ENCODE measurements around the gene CCDC28A.
"Not testable (repeated sequence)": the region's sequence is repeated elsewhere in the genome, so short reads cannot be mapped to it uniquely, and the experiment has no call there.

Gene CCDC28A

DNA sequence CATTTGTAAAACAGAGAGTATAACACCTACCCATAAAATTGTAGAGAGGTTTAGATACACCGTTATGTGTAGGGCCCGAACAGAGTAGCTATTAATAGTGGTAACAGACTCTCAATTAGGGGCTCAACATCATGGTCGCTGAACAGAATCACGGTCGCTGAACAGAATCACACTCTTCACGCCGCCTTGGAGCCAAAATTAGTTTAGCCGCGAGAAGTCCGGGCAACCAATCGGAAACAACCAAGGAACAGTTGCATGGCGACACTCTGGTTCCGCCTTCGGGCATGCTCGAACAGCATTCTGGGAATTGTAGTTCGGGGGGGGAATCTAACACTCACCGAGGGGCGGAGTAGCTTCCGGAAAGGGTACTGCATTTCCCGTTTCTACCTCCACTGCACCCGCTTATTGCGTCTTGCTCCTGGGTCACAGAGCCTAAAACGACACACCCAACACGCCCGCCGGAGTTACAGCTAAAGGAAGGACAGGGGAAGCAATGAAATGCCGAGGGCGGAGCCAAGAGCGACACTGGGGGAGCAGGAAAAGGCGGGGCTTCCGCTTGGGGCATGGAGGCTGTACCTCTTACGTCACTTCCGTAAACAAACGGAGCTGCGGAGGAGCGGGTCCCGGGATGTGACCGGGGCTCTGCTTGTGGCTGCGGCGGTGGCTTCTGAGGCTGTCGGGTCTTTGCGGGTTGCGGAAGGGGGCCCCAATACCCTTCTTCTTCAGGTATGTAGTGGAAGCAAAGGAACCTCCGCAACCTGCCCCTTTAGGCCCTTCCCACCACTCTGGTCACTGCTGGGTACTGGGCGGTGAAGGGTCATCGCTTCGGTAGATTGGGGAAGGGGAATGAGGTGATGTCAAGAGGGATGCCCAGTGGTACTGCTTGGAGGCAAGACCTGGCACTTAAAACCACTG, at the start of gene CCDC28A:
Gene CCDC28A, plus strand, starts transcription at position 593 of the 915 bp plus-strand sequence. CDS start 2,352 bp downstream, outside the sequence.
- peak; percentile 80 to 90 for DNase-seq (ENCODE audit: low read depth in 2 of 2)

- no peak for DNase-seq (ENCODE audit: low read depth in 2 of 2)
Measured at GRCh38 chr6:138724015-138724414, 49.6 kb upstream of the CCDC28A start.

GRCh38 chr6:138726066-138726756, 47.4 kb upstream of the CCDC28A start:
- no peak for DNase-seq (ENCODE audit: low read depth in 2 of 2)

DNA sequence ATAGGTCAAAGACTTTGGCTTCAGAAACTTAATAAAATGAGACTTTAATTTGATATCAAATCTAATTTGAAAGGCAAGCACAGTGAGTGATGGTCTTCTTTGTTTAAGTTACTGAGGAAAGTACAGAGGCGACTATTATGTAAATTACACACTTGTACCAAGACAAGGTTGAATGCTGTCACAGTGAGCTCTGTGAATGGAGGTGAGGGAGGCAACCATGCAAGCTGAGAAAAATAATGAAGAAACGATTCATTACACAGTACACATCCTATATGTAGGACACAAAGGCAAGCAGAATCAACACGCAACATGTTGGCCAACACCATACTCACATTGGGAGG, 46.8 kb upstream of the CCDC28A start:
- no peak for DNase-seq (ENCODE audit: low read depth in 2 of 2)

DNA sequence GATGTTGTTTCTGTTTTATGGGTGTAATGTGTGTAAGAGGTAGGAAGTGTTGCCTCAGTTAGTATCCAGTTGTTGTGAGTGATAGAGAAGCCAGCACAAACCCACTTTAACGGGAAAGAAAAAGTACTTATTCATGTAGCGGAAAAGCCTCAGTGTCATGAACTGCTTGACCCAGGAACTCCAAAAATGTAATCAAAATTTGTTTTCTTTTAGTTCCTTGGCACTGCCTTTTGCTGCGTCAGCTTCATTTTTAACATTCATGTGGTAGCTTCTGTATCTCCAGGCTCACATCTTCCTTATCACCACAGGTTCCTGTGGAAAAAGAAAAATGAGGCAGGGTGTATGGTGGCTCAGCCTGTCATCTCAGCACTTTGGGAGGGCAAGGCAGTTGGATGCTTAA, 46.4 kb upstream of the CCDC28A start:
- no peak for DNase-seq (ENCODE audit: low read depth in 2 of 2)

DNA sequence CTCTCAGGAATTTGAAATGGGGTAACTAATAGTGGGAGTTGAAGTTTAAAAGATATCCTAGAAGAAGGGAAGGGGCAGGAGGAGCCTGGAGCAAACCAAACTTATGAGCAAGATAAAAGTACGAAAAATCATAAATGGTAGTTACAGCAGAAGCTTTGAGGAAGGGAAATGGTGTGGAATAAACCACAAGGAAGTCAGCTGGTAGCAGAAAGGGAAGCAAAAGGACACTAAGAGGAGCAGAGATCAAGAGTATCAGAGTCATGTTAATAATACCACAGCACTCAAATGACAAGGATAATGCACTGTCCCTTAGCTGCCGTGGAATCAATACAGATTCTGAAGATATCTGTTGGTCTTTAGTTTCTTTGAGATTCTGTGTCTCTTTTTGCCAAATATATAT, 44.9 kb upstream of the CCDC28A start:
- no peak for DNase-seq (ENCODE audit: low read depth in 2 of 2)

DNA sequence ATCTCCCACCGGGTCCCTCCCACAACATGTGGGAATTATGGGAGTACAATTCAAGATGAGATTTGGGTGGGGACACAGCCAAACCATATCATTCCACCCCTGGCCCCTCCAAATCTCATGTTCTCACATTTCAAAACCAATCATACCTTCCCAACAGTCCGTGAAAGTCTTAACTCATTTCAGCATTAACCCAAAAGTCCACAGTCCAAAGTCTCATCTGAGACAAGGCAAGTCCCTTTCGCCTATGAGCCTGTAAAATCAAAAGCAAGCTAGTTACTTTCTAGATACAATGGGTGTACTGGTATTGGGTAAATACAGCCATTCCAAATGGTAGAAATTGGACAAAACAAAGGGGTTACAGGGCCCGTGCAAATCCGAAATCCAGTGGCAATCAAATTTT, 43.5 kb upstream of the CCDC28A start:
- DNase-seq (ENCODE audit: low read depth in 2 of 2): not testable (repeated sequence)

- DNase-seq (ENCODE audit: low read depth in 2 of 2): no peak
Measured at GRCh38 chr6:138734585-138734984, 39.0 kb upstream of the CCDC28A start.

GRCh38 chr6:138736640-138737039, 36.9 kb upstream of the CCDC28A start:
- no peak for DNase-seq (ENCODE audit: low read depth in 2 of 2)

DNA sequence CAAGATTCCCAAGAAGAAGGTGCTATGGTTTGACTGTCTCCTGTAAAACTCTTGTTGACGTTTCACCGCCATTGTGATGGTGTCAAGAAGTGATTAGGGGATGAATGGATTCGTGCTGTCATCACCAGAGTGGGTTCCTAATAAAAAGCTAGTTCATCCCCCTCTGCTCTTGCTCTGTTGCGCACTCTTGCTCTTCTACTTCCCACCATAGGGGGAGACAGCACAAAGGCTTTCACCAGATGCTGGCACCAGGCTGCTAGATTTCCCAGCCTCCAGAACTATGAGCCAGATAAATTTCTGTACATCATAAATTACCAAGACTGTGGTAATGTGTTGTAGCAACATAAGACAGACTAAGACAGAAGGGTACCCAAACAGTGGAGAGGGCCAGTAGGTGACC, 21.6 kb upstream of the CCDC28A start:
- no peak for DNase-seq (ENCODE audit: low read depth in 2 of 2)

- no peak for DNase-seq (ENCODE audit: low read depth in 2 of 2)
Measured at GRCh38 chr6:138757136-138757535, 16.4 kb upstream of the CCDC28A start.

DNA sequence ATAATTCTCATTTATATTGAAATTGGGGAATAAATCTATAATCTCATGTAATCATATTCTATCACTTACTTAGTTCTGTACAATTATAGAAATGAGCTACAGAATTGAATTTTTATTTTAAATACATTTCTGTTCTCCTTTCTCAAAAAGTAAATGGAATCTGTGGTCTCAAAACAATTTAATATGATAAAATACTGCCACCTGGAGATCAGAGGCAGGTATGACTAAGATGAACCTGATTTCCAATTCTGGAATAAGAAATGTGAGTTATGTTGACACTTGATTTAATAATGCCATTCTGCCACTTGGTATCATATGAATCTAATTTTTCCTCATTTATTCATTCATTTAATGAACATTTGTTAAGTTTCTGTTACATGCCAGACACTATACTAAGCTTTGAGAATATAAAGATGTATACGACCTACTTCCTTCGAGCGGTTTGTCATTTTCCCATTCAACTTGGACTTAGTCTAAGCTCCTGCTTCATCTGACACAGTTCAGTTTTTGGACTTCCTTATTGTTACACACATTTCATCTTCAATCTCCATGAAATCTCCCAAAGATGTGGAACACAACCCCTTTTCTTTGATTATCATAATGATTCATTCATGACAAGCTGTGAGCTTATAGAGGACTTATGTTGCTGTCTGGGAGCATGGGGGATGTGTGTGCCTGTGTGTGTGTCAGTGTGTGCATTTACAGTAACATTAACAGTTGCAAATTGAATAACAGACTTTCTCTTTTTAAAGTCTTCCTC, 7.5 kb upstream of the CCDC28A start:
- no peak for DNase-seq (ENCODE audit: low read depth in 2 of 2)

DNA sequence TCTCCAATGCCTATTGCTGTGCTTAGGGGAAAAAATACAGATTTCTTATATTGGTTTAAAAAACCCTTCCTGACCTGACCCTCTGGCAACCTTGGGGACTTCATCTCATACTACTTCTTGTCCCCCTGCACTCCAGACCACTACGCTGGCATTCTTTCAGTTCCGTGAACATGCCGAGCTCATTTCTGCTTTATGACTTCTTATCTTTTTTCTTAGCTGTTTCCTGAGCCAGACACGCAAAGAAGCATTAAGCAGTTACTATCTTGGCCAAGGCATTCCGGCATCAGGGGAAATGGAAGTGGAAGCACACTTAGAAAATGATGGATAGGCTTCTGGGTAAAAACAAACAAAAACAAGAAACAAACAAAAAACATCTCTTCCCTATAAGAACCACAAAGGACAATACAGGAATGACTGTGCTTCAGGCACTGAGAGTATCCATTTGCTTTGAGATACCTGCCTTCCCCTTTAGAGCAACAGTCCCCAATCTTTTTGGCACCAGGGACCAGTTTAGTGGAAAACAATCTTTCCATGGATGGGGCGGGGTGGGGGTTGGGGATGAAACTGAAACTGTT, 4.4 kb upstream of the CCDC28A start:
- DNase-seq (ENCODE audit: low read depth in 2 of 2): no peak

DNA sequence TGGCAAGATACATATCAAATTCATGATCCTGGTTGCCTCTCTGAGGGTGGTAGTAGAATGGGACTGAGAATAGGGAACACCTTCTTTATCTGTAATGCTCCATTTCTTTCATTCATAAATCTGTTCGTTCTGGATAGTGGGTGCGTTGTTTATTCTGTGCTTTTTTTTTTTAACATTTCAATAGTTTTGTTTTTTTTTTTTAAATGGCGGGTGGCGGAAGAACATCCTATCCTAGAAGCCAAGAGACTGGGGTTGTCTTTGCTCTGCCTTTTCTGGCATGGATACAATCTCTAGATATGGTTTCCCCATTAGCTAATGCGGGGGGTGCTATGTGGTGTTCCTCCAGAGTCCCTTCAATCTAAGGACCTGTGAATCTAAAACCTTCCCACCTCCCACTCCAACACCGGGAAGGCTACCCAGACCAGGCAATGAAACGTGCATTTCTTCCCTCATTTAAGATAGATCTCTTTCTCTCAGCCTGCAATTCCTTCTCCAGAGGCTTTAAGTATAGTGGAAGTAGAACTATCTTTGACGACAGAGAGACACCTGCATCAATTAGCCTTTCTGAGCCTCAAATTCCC, 883 bp upstream of the CCDC28A start:
- DNase-seq (ENCODE audit: low read depth in 2 of 2): no peak

DNA sequence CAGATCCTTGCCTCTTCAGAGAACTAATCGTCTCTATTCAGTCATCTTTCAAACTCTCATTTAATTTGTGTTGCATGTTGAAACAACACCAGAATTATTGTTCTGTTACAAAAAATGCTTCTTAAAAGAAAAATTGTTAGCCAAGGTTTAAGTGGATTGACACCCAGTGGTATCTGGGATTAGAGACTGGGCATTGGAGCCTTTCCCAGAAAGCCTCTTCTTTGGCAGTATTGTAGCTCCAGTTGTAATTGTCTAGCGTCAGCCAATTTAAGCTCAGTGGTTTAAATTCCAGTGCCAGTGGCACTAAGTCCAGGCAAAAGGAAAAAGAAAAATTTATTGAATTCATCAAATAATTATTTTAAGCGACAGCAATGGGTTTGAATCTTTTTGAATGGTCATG, 801 bp downstream of the CCDC28A start:
- no peak for DNase-seq (ENCODE audit: low read depth in 2 of 2)

DNA sequence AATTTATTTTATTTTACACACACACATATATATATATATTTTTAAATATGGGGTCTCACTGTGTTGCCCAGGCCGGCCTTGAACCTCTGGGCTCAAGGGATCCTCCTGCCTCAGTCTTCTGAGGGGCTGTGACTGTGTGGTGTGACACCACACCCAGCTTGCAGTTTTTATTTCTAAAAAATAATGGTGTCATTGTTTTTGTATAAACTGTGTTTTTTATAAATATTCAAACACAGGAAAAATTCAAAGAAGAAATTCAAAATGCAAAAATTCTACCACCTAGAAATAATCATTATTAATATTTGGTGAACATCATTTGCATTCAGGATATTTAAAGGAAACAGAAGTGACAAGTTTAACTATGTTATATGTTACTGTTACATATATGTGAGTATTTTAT, 3.1 kb downstream of the CCDC28A start:
- DNase-seq (ENCODE audit: low read depth in 2 of 2): no peak

GRCh38 chr6:138778331-138778730, 4.8 kb downstream of the CCDC28A start:
- DNase-seq (ENCODE audit: low read depth in 2 of 2): no peak

- DNase-seq (ENCODE audit: low read depth in 2 of 2): no peak
Measured at GRCh38 chr6:138782243-138782642, 8.7 kb downstream of the CCDC28A start.

- no peak for DNase-seq (ENCODE audit: low read depth in 2 of 2)
Measured at GRCh38 chr6:138785079-138785478, 11.5 kb downstream of the CCDC28A start.

DNA sequence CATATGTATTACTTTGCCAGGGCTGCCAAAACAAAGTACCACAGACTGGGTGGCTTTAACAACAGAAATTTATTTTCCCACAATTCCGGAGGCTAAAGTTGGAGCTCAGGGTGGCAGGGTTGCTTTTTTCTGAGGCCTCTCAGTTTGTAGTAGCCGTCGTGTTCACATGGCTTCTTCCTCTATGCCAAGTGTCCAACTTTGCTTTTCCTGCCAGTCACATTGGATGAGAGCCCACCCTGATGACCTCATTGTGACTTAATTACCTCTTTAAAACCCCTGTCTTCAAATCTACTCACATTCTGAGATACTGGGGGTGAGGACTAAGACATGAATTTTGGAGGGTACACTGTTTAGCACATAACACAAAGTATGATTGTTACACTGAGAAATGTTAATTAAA, 12.4 kb downstream of the CCDC28A start:
- DNase-seq (ENCODE audit: low read depth in 2 of 2): no peak

GRCh38 chr6:138787138-138787537, 13.6 kb downstream of the CCDC28A start:
- DNase-seq (ENCODE audit: low read depth in 2 of 2): no peak
